Suprapubic skin (tissue), 4 donors: ENCODE data around the gene GRIK5. TPM values are rescaled to one million over a fixed set of nuclear protein-coding genes. Genes with fewer than 3 reads are reported as not detected.

ENCODE experiments used
- DNase-seq, 2 donors: peaks; one replicate each; pipeline ENCODE4 v3.0.0-alpha.2; 2019; ENCODE audit warnings: low spot score in 2 of 2
- H3K27ac ChIP-seq: fragments of 200-600 bp; sonication (generic); one replicate; pipeline ENCODE4 v1.5.1; 2019
- H3K27me3 ChIP-seq: fragments of 200-600 bp; sonication (generic); one replicate; pipeline ENCODE4 v1.5.1; 2019
- H3K36me3 ChIP-seq: fragments of 200-600 bp; sonication (generic); one replicate; pipeline ENCODE4 v1.5.1; 2019
- H3K4me1 ChIP-seq: fragments of 200-600 bp; sonication (generic); one replicate; pipeline ENCODE4 v1.5.1; 2019
- H3K4me3 ChIP-seq: fragments of 200-600 bp; sonication (generic); one replicate; pipeline ENCODE4 v1.5.1; 2019; ENCODE audit warnings: mild to moderate bottlenecking
- H3K9me3 ChIP-seq: fragments of 200-600 bp; sonication (generic); one replicate; pipeline ENCODE4 v1.5.1; 2019
- CTCF ChIP-seq, 2 donors: fragments of 200-600 bp in 1 of 2; fragments of 450-650 bp in 1 of 2; sonication (generic) in 1 of 2; IDR thresholded peaks; one replicate each; pipeline ENCODE4 v1.5.1; 2016 to 2019; ENCODE audit warnings: antibody characterized with exemption in 2 of 2, mild to moderate bottlenecking in 1 of 2, moderate library complexity in 1 of 2
- EP300 ChIP-seq: sonication (generic); formaldehyde crosslinking; IDR thresholded peaks from one replicate; pipeline ENCODE4 v1.6.1; 2017; ENCODE audit warnings: antibody characterized with exemption
- POLR2A ChIP-seq, 2 donors: fragments of 450-650 bp; IDR thresholded peaks; one replicate each; pipeline ENCODE4 v1.6.1; 2017; ENCODE audit warnings: antibody characterized with exemption in 2 of 2, mild to moderate bottlenecking in 2 of 2, moderate library complexity in 2 of 2
- POLR2AphosphoS5 ChIP-seq, 3 donors: sonication (generic); formaldehyde crosslinking; IDR thresholded peaks; one replicate each; pipeline ENCODE4 v1.6.1; 2017; ENCODE audit warnings: antibody characterized with exemption in 3 of 3
- WGBS: methylation state at CpG from one replicate; pipeline ENCODE4 v1.1.5; 2018; 5-methylcytosine and 5-hydroxymethylcytosine counted together
- total RNA-seq, 4 donors: library from RNA; depleted of rRNA; stranded (reverse); fragments of >200 nt; gene quantifications; one replicate each; pipeline ENCODE4 v1.1.0, GENCODE V29; 2016

Gene GRIK5
- 1 to 10 TPM in 3 of 4 donors, under 1 TPM in 1; 0.68 to 2.3 (median 1.1) TPM for total RNA-seq

- H3K27ac ChIP-seq: no peak within 1 kb of the TSS
- H3K4me1 ChIP-seq: peaks cover 4% of the 10 kb centered on the region
- H3K36me3 ChIP-seq: no peaks in the 10 kb centered on the region
- H3K9me3 ChIP-seq: no peaks in the 10 kb centered on the region
- TF ChIP-seq CTCF (IDR thresholded peaks at IDR 0.05) (no peak), POLR2A (IDR thresholded peaks at IDR 0.05) (no peak), POLR2AphosphoS5 (IDR thresholded peaks at IDR 0.05) (no peak), EP300 (no peak)
- peak within 1 kb of the TSS; percentile 10 for H3K4me3 ChIP-seq
- peaks cover 53% of the 10 kb centered on the region for H3K27me3 ChIP-seq
- no peak for DNase-seq
- 17% methylated on average over 24 of the region's 29 CpGs for WGBS
Observed at GRCh38 chr19:42069619-42070351, at the start of gene GRIK5. TSS of gene GRIK5 (minus strand) at chr19:42070206. CDS start at chr19:42065770, 4,436 bp downstream.

GRCh38 chr19:42117076-42117475 lies 47.1 kb upstream of the GRIK5 start:
- no peak overlapping the region for H3K4me3 ChIP-seq
- no peak for DNase-seq
- H3K36me3 ChIP-seq: no peaks in the 10 kb centered on the region
- no peak for TF ChIP-seq EP300
- TF ChIP-seq POLR2A (IDR thresholded peaks at IDR 0.05): no peak
- TF ChIP-seq CTCF (IDR thresholded peaks at IDR 0.05): no peak
- TF ChIP-seq POLR2AphosphoS5 (IDR thresholded peaks at IDR 0.05): no peak
- no peaks in the 10 kb centered on the region for H3K27me3 ChIP-seq
- 82% methylated on average over 6 of the region's 6 CpGs for WGBS
- H3K9me3 ChIP-seq: no peaks in the 10 kb centered on the region
- H3K4me1 ChIP-seq: peaks cover 15% of the 10 kb centered on the region
- H3K27ac ChIP-seq: no peak overlapping the region

GRCh38 chr19:42116308-42117075 lies 46.5 kb upstream of the GRIK5 start:
- Histone ChIP-seq H3K4me3 (no peak overlapping the region), H3K27me3 (no peaks in the 10 kb centered on the region), H3K27ac (no peak overlapping the region), H3K9me3 (no peaks in the 10 kb centered on the region), H3K36me3 (no peaks in the 10 kb centered on the region), H3K4me1 (peaks cover 9% of the 10 kb centered on the region)
- 94% methylated on average over 20 of the region's 20 CpGs for WGBS
- TF ChIP-seq POLR2AphosphoS5 (IDR thresholded peaks at IDR 0.05) (no peak), POLR2A (IDR thresholded peaks at IDR 0.05) (no peak), CTCF (IDR thresholded peaks at IDR 0.05) (no peak), EP300 (no peak)
- no peak for DNase-seq

GRCh38 chr19:42115705-42116104 lies 45.7 kb upstream of the GRIK5 start:
- Histone ChIP-seq H3K9me3 (no peaks in the 10 kb centered on the region), H3K27ac (no peak overlapping the region), H3K4me3 (no peak overlapping the region), H3K27me3 (no peaks in the 10 kb centered on the region), H3K36me3 (no peaks in the 10 kb centered on the region), H3K4me1 (peaks cover 3% of the 10 kb centered on the region)
- no peak for DNase-seq
- WGBS: 83% methylated on average over 4 of the region's 4 CpGs
- no peak for TF ChIP-seq POLR2A (IDR thresholded peaks at IDR 0.05)
- no peak for TF ChIP-seq EP300
- TF ChIP-seq CTCF (IDR thresholded peaks at IDR 0.05): no peak
- no peak for TF ChIP-seq POLR2AphosphoS5 (IDR thresholded peaks at IDR 0.05)

GRCh38 chr19:42115219-42115618 lies 45.2 kb upstream of the GRIK5 start:
- peaks cover 3% of the 10 kb centered on the region for H3K4me1 ChIP-seq
- H3K4me3 ChIP-seq: no peak overlapping the region
- no peaks in the 10 kb centered on the region for H3K36me3 ChIP-seq
- 62% methylated on average over 4 of the region's 4 CpGs for WGBS
- TF ChIP-seq POLR2AphosphoS5 (IDR thresholded peaks at IDR 0.05) (no peak), POLR2A (IDR thresholded peaks at IDR 0.05) (no peak)
- no peaks in the 10 kb centered on the region for H3K9me3 ChIP-seq
- no peak overlapping the region for H3K27ac ChIP-seq
- no peaks in the 10 kb centered on the region for H3K27me3 ChIP-seq
- no peak for DNase-seq
